ENCODE measurements around the gene ZDHHC5.

The ZDHHC5 gene, protein sequence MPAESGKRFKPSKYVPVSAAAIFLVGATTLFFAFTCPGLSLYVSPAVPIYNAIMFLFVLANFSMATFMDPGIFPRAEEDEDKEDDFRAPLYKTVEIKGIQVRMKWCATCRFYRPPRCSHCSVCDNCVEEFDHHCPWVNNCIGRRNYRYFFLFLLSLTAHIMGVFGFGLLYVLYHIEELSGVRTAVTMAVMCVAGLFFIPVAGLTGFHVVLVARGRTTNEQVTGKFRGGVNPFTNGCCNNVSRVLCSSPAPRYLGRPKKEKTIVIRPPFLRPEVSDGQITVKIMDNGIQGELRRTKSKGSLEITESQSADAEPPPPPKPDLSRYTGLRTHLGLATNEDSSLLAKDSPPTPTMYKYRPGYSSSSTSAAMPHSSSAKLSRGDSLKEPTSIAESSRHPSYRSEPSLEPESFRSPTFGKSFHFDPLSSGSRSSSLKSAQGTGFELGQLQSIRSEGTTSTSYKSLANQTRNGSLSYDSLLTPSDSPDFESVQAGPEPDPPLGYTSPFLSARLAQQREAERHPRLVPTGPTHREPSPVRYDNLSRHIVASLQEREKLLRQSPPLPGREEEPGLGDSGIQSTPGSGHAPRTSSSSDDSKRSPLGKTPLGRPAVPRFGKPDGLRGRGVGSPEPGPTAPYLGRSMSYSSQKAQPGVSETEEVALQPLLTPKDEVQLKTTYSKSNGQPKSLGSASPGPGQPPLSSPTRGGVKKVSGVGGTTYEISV

GRCh38 chr11:57667736-57668433 lies at the start of gene ZDHHC5:
Gene ZDHHC5, plus strand, starts transcription at chr11:57668114. Its CDS starts 4,977 bp downstream, at chr11:57673091.
- peak; percentile 99 for DNase-seq

- no peak for DNase-seq
Observed at GRCh38 chr11:57618438-57618837, 49.5 kb upstream of the ZDHHC5 start.

- no peak for DNase-seq
Observed at GRCh38 chr11:57619331-57619730, 48.6 kb upstream of the ZDHHC5 start.

DNA sequence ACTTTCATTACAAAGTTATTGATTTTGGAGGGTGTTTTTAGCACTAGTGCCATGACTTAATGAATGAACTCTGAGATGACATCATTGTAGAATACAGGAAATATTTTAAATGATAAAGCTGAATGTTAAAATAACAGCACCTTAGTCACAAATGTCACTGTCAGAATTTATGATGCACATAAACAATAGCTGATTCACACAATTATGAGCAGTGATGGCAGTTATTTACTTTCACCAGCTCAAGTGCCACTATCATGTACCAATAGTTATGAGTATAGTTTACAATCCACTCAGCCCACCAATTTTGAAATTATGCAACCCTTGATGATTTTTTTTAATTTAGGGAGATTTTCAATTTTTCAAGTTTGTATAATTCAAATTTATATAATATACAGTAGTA lies 47.4 kb upstream of the ZDHHC5 start:
- DNase-seq = no peak

- no peak for DNase-seq
Observed at GRCh38 chr11:57622263-57622662, 45.7 kb upstream of the ZDHHC5 start.

DNA sequence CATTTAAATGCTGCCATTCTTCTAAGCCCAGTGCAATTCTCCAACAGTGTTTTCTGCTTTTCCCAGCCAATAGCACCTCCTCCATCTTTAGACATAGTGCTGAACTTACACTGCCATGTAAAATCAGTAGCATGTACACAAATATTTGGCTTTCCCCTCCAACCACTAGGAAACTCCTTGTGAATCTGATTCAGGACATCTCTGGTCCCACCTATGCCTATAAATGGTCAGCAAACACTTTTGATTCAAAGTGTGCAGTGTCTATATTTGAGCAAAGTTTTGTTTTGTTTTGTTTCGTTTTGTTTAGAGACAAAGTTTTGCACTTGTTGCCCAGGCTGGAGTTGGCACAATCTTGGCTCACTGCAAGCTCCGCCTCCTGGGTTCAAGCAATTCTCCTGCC lies 43.0 kb upstream of the ZDHHC5 start:
- DNase-seq = no peak

DNA sequence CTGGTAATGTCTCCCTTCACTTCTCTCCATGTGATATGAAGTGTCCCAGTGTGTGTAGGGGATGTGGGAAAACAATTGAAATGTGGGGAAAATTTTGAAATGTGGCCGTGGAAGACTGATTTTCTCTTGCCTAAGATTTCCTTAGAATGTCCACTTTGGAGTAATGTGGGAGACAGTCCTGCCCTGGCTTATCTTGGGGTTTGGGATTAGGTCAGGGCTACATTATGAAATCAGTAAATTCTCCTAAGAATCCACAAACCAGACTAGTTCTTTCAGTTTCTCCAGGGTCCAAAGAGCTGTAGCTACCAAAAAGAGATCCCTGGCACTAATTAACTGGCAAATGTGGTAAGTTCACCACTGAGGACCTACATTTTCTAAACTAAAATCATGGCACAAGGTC lies 41.0 kb upstream of the ZDHHC5 start:
- no peak for DNase-seq

- DNase-seq = no peak
Observed at GRCh38 chr11:57630171-57630570, 37.7 kb upstream of the ZDHHC5 start.

DNA sequence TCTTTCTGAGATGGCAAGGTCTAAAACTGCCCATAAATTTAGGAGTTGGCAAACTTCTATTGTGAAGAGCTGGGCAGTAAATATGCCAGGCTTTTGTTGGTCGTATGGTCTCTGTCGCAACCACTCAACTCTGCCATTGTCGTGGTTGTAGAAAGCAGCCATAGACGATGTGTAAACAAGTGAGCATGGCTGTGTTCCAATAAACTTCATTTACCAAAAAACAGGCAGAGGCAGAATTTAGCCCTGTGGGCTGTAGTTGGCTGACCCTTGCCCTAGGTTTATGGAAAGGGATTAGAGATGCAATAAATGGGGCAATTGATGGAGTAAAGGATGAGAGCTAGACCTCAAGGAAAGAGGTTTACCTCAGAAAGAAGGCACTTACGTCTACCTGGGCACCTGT lies 35.8 kb upstream of the ZDHHC5 start:
- no peak for DNase-seq

DNA sequence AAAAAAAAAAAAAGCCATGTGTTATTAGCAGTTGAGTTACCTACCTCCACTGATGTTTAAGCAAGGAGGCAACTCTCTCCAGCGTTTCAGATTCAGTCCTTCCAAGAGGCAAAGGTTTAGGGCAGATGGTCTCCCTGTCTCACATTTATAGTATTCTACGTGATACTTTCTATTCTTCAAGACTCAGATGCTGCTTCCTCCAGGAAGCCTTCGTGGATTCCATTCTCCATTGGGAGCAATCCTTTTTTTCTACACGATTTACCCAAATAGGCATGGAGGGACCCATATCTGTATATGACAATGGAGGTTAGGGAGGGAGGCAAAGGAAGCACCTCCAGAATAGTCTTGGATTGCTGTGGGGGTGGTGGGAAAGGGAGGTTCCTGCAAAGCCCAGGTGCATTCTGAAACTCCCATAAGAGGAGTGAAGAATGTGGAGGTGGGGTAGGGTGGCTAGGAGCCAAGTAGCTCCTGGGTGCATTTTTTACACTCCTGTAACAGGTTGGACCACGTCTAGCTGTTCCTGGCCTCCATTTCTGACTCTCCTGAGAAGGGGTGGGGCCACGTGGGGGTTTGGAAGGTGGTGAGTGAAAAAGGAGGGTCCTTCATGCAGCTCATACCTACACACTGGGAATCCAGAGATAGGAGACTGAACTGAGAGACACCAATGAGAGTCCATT lies 34.4 kb upstream of the ZDHHC5 start:
- DNase-seq = no peak

DNA sequence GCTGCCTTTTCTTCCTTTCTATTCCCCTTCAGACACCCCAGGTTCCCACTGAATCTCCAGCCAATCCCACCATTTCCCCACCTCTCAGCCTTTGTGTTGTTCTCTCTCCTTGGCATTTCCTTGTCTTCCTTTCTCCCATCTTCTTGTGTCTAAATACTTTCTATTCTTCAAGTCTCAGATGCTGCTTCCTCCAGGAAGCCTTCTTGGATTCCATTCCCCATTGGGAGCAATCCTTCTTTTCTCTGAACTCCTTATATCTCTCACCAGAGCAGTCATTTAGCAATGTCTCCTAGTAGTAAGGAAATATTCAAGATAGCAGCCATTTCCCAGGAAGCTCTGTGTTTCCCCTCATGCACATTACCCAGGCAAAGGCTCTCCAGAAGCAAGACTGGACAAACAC lies 33.6 kb upstream of the ZDHHC5 start:
- no peak for DNase-seq

DNA sequence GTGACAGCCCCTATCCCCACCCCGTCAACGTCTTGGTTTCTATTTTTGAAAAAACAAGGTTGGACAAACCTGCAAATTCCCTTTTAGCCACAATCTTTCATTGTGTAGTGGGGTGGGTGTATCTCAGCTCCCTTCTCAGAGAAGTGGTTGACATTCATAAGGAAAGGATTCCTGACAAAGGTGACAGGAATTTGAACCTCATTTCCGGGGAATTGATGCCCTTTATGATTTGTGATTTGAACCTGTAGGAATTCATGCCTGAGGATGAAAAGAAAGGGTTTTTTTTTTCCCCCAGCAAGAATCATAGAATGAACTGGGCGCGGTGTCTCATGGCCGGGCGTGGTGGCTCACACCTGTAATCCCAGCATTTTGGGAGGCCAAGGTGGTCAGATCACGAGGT lies 32.7 kb upstream of the ZDHHC5 start:
- no peak for DNase-seq

DNA sequence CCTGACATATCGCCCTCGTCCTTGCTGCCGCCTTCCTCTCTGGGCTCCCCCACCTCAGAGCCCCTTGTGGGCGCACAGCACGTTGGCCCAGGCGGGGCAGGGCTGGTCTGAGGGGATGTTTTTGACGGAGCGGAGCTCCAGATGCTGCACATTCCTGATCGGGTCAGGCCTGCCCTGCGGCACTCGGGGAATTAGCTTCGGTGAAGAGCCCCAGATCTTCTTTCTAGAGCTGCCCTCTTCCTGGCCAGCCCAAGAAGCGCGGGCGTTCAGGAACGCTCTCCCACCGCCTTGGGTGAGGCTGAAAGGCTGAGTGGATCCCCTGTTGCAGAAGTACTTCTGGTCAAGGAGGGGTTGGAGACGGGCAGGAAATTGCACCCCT lies 30.3 kb upstream of the ZDHHC5 start:
- no peak for DNase-seq

- DNase-seq = no peak
Observed at GRCh38 chr11:57638005-57638781, 29.7 kb upstream of the ZDHHC5 start.

DNA sequence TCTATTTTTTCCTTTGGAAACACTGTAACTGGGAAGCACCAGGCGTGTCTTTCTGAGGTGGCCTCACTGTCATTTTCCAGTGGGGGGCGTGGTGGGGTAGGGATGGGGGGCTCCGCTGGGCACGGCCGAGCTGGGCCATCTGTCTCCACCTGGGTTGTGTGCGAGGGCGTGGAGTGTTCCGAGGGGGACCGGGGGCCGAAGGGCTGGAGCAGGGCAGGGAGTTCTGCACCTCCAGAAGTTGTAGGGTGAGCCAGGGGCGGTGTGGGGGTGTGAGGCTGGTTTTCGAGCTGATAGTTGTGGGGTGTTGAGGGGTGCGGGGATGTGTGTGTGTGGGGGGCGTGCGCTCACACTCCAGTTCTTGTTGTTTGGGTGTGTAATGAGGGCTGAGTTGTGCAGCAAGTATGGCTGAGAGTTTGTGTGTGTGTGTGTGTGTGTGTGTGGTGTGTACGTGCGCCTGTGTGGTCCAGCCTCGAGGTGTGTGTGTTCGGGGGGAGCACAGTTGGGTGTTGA lies 29.0 kb upstream of the ZDHHC5 start:
- DNase-seq = no peak

- no peak for DNase-seq
Observed at GRCh38 chr11:57639321-57640067, 28.4 kb upstream of the ZDHHC5 start.

- no peak for DNase-seq
Observed at GRCh38 chr11:57640068-57640800, 27.7 kb upstream of the ZDHHC5 start.

- DNase-seq = no peak
Observed at GRCh38 chr11:57641011-57641807, 26.7 kb upstream of the ZDHHC5 start.

DNA sequence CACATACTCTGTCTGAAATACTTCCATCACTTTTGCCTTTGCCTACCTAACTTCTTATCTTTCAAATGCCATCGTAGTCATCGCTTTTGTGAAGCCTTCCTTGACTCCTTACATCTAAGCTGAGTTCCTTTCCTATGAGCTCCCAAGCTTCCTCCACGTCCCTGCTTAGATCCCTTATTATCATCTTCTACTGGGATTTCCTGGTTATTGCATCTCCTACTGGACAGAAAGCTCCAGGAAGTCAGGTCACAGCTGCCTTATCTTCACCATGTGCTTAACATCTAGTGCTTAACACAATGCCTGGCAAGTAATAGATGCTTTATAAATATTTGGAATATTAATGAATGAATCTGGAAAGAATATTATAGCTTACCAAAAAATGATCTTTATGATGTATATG lies 24.1 kb upstream of the ZDHHC5 start:
- DNase-seq = no peak
